ENCODE data around the gene P2RY8. TPM values are rescaled to one million over a fixed set of nuclear protein-coding genes. Genes with fewer than 3 reads are reported as not detected.
A peak's percentile ranks its signal among the peaks of the same experiment; 100 is the strongest.

Gene P2RY8
- total and polyA plus RNA-seq, 4 donors = 0.31 to 5.5 (median 3.0) TPM

DNA sequence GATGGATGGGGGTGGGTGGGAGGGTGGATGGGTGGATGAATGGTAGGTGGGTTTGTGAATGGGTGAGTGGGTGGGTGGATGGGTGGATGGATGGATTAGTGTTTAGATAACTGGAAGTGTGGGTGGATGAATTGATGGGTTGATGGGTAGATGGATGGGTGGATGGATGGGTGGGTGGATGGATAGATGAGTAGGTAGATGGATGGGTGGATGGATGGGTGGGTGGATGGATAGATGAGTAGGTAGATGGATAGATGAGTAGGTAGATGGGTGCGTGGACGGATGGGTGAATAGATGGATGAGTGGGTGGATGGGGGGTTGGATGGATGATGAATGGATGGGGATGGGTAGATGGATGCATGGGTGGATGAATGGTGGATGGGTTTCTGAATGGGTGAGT is 64.0 kb downstream of the P2RY8 start:
- no peaks in the 10 kb centered on the region for H3K36me3 ChIP-seq (ENCODE audit: control insufficient read depth in 1 of 2, insufficient read depth in 2 of 2, low read length in 1 of 2)
- intact Hi-C loops (cut with DNase I) = no loop called here
- H3K4me1 ChIP-seq (ENCODE audit: control insufficient read depth in 1 of 2, insufficient read depth in 2 of 2, low read length in 2 of 2) = no peaks in the 10 kb centered on the region
- H3K27ac ChIP-seq (ENCODE audit: low read depth in 1 of 2, low read length in 2 of 2) = no peak overlapping the region
- ATAC-seq (ENCODE audit: low FRiP score) (no peak), DNase-seq (peak in 1 of 2 donors; percentile 25)
- no peak overlapping the region for H3K4me3 ChIP-seq (ENCODE audit: low read length in 2 of 2)
- 87 to 100% methylated on average over 2 of the region's 2 CpGs for WGBS, 2 donors
- H3K9me3 ChIP-seq (ENCODE audit: control insufficient read depth, low read length) = no peaks in the 10 kb centered on the region
- no peaks in the 10 kb centered on the region for H3K27me3 ChIP-seq (ENCODE audit: control insufficient read depth in 1 of 2, insufficient read depth in 2 of 2, low read length in 1 of 2)

DNA sequence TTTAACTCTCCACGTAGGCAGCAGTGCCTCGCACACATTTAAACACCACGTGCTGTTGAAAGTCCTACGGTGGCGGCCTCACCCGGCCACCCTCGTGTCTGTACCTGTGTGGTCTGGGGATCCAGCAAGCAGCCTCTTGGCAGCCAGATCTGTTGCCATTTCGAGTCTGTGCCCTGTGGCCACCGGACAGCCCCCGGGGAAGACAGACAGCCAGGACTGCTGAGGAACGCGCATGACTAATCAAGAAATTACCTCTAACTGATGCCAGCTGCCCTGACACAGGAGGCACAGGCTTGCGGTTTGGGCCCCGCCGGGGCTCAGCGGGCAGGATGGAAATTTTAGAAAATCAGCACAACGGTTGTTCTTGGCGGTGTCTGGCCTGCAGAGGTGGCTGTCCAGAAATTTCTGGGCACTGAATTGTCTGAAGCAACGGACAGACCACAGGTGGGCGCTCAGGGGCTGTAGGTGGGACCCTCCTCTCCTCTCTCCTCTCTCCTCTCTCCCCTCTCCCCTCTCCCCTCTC is 68.7 kb downstream of the P2RY8 start:
- H3K9me3 ChIP-seq (ENCODE audit: control insufficient read depth, low read length) = no peaks in the 10 kb centered on the region
- H3K27ac ChIP-seq (ENCODE audit: low read depth in 1 of 2, low read length in 2 of 2) = no peak overlapping the region
- ATAC-seq (ENCODE audit: low FRiP score) (no peak), DNase-seq (peak in 1 of 2 donors; percentile 66)
- 49 to 54% methylated on average over 20 of the region's 20 CpGs for WGBS, 2 donors
- H3K4me3 ChIP-seq (ENCODE audit: low read length in 2 of 2) = no peak overlapping the region
- H3K4me1 ChIP-seq (ENCODE audit: control insufficient read depth in 1 of 2, insufficient read depth in 2 of 2, low read length in 2 of 2) = no peaks in the 10 kb centered on the region
- no peaks in the 10 kb centered on the region for H3K27me3 ChIP-seq (ENCODE audit: control insufficient read depth in 1 of 2, insufficient read depth in 2 of 2, low read length in 1 of 2)
- H3K36me3 ChIP-seq (ENCODE audit: control insufficient read depth in 1 of 2, insufficient read depth in 2 of 2, low read length in 1 of 2) = no peaks in the 10 kb centered on the region
- intact Hi-C loops (cut with DNase I) = no loop called here

DNA sequence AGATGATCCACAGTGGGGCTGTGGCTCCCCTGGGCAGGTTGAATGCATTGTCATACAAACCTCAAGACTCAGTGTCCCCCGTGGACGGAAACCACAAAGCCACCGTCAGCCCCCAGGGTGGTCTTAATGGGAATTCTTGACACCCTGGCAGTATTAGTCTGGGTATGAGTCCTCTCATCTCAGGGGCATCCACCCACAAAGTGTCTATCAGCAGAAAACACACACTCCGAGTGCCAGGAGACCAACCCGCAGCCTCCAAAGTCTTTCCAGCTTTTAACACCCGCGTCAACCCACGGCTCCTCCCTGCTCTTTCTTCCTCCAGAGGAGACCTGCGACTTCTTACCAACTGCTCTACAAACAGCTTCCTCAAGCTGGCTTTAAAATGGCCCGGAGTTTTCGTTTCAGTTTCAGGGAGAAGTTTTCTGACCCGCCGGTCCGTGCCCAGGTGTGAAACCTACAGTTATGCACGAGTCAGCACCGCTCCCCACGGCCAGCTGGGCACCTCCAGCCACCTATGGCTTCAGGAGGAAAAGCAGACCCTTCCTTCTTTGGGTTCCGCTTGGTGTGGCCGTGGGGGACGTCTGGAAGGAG is 69.9 kb downstream of the P2RY8 start:
- no peaks in the 10 kb centered on the region for H3K27me3 ChIP-seq (ENCODE audit: control insufficient read depth in 1 of 2, insufficient read depth in 2 of 2, low read length in 1 of 2)
- no peak overlapping the region for H3K4me3 ChIP-seq (ENCODE audit: low read length in 2 of 2)
- peak in 1 of 2 donors; percentile 73 for DNase-seq
- ATAC-seq (ENCODE audit: low FRiP score) = no peak
- H3K4me1 ChIP-seq (ENCODE audit: control insufficient read depth in 1 of 2, insufficient read depth in 2 of 2, low read length in 2 of 2) = no peaks in the 10 kb centered on the region
- H3K36me3 ChIP-seq (ENCODE audit: control insufficient read depth in 1 of 2, insufficient read depth in 2 of 2, low read length in 1 of 2) = no peaks in the 10 kb centered on the region
- no peak overlapping the region for H3K27ac ChIP-seq (ENCODE audit: low read depth in 1 of 2, low read length in 2 of 2)
- 49 to 52% methylated on average over 20 of the region's 20 CpGs for WGBS, 2 donors
- H3K9me3 ChIP-seq (ENCODE audit: control insufficient read depth, low read length) = no peaks in the 10 kb centered on the region
- intact Hi-C loops (cut with DNase I) = no loop called here

DNA sequence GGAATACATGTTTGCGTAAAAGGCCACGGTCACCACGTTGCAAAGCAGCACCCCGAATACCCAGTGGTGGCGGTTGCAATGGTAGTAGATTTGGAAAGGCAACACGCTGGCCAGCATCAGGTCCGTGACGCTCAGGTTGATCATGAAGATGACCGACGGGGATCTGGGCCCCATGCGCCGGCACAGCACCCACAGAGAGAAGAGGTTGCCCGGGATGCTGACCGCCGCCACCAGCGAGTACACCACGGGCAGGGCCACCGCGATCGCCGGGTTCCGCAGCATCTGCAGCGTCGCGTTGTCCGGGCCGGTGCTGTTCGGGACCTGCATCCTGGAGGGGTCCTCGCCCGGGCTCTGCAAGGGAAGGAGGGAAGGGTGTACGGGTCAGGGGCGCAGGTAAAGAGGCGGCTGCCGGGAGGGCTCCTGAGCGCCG is 70.7 kb downstream of the P2RY8 start:
- Histone ChIP-seq H3K27ac (ENCODE audit: low read depth in 1 of 2, low read length in 2 of 2) (no peak overlapping the region), H3K36me3 (ENCODE audit: control insufficient read depth in 1 of 2, insufficient read depth in 2 of 2, low read length in 1 of 2) (no peaks in the 10 kb centered on the region), H3K9me3 (ENCODE audit: control insufficient read depth, low read length) (no peaks in the 10 kb centered on the region), H3K4me3 (ENCODE audit: low read length in 2 of 2) (no peak overlapping the region), H3K4me1 (ENCODE audit: control insufficient read depth in 1 of 2, insufficient read depth in 2 of 2, low read length in 2 of 2) (no peaks in the 10 kb centered on the region), H3K27me3 (ENCODE audit: control insufficient read depth in 1 of 2, insufficient read depth in 2 of 2, low read length in 1 of 2) (no peaks in the 10 kb centered on the region)
- 33 to 37% methylated on average over 30 to 36 of the region's 36 CpGs for WGBS, 2 donors
- intact Hi-C loops (cut with DNase I) = no loop called here
- peak in 1 of 2 donors; percentile 67 for DNase-seq
- no peak for ATAC-seq (ENCODE audit: low FRiP score)

DNA sequence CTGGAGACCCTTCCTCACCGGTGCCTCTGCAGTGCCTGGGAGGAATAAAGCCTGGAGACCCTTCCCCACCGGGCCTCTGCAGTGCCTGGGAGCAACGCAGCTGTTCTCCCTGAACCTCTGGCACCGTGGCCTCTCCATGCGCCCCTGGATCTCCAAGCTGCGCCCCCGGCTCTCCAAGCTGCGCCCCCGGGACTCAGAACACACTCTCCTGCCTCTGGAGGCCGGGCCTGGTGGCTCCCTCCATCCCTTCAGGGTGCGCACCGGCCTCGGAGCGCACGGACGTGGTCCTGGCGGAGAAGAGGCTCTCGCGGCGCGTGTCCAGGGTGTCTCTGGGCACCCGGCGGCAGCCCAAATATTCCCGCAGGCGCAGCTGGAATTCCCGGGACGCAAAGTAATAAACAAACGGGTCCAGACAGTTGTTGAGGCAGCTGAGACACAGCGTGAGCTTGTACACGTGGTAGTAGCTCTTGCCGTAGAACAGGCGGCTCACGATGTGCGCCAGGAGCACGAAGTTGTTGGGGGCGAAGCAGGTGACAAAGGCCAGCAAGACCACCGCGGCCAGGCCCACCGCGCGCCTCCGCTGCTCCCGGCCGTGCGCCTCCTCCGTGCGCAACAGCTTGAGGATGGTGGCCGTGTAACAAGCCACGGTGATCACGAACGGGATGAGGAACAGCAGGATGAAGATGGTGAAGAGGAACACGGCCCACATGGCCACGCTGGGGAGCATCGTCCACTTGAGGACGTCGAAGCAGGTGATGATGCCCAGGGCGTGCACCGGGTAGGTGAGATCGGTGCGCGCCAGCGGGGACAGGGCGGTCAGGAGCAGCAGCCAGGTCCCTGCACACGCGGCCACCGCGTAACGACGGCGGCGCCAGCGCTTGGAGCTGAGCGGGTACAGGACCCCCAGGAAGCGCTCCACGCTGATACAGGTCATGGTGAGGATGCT is 71.4 kb downstream of the P2RY8 start:
- H3K9me3 ChIP-seq (ENCODE audit: control insufficient read depth, low read length) = no peaks in the 10 kb centered on the region
- H3K4me1 ChIP-seq (ENCODE audit: control insufficient read depth in 1 of 2, insufficient read depth in 2 of 2, low read length in 2 of 2) = no peaks in the 10 kb centered on the region
- H3K36me3 ChIP-seq (ENCODE audit: control insufficient read depth in 1 of 2, insufficient read depth in 2 of 2, low read length in 1 of 2) = no peaks in the 10 kb centered on the region
- H3K27ac ChIP-seq (ENCODE audit: low read depth in 1 of 2, low read length in 2 of 2) = no peak overlapping the region
- H3K27me3 ChIP-seq (ENCODE audit: control insufficient read depth in 1 of 2, insufficient read depth in 2 of 2, low read length in 1 of 2) = no peaks in the 10 kb centered on the region
- intact Hi-C loops (cut with DNase I) = no loop called here
- WGBS, 2 donors = 37 to 39% methylated on average over 70 to 75 of the region's 75 CpGs
- ATAC-seq (ENCODE audit: low FRiP score) (no peak), DNase-seq (peak in 1 of 2 donors; percentile 67)
- no peak overlapping the region for H3K4me3 ChIP-seq (ENCODE audit: low read length in 2 of 2)

DNA sequence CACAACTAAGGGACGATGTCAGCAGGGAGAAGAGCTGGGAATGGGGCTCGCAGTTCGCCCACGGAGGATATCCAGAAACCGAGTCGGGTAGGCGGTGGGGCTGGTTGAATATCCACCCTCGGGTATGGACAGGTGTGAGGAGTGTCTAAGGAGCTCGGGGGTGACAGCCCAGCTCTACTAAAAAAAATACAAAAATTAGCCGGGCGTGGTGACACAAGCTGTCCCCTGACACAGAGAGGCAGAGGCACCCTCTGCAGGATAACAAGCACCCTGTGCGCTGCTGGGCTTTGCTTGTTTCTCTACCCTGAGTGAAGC is 72.1 kb downstream of the P2RY8 start:
- no peak overlapping the region for H3K4me3 ChIP-seq (ENCODE audit: low read length in 2 of 2)
- WGBS, 2 donors = 65 to 73% methylated on average over 12 of the region's 12 CpGs
- no peaks in the 10 kb centered on the region for H3K27me3 ChIP-seq (ENCODE audit: control insufficient read depth in 1 of 2, insufficient read depth in 2 of 2, low read length in 1 of 2)
- DNase-seq (peak in 1 of 2 donors; percentile 31), ATAC-seq (ENCODE audit: low FRiP score) (no peak)
- H3K9me3 ChIP-seq (ENCODE audit: control insufficient read depth, low read length) = no peaks in the 10 kb centered on the region
- H3K36me3 ChIP-seq (ENCODE audit: control insufficient read depth in 1 of 2, insufficient read depth in 2 of 2, low read length in 1 of 2) = no peaks in the 10 kb centered on the region
- H3K27ac ChIP-seq (ENCODE audit: low read depth in 1 of 2, low read length in 2 of 2) = no peak overlapping the region
- no peaks in the 10 kb centered on the region for H3K4me1 ChIP-seq (ENCODE audit: control insufficient read depth in 1 of 2, insufficient read depth in 2 of 2, low read length in 2 of 2)
- intact Hi-C loops (cut with DNase I) = no loop called here

DNA sequence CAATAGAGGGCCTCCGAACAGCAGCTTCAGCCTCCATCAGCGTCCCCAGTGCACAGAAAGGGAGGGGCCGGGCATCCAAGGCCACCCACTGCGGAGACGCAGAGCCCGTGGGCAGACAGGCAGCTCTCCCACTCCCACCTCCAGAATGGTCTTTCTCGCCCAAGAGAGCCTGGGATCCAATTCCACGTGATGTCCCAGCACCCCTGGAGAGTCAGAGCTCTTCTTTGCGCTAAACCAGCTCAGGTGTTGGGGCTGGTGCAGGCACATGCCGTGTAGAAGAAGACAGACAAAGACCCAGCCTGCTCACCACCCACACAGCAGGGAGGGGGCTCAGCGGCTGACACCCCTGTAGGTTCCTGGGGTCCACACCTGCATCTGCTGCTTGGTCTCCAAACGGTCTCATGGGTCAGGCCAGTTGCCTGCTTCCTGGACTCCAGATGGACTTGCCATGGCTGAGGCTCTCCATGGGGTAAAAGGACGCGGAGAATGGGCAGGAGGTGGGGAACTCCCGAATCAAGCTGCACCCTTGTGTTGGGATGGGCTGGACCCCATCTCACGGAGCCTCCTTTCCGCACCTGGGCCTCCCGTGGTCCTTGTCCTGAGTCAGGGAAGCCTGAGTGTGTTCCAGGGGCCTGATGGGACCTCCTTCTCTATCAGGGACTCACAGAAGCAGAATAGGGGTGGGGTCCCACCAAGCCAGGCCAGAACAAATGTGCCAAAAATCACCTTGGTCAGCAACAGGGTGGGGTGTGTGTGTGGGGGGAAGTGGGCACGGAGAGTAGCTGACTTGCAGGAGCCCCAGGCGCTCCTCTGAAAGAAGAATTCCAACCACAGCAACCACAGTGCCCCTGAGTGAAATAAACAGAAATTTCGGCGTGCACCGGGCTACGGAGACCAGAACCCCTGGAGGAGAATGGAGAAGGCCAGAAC is 72.7 kb downstream of the P2RY8 start:
- DNase-seq (peak in 1 of 2 donors; percentile 61), ATAC-seq (ENCODE audit: low FRiP score) (no peak)
- H3K27ac ChIP-seq (ENCODE audit: low read depth in 1 of 2, low read length in 2 of 2) = no peak overlapping the region
- no peak overlapping the region for H3K4me3 ChIP-seq (ENCODE audit: low read length in 2 of 2)
- 67 to 76% methylated on average over 24 of the region's 24 CpGs for WGBS, 2 donors
- H3K4me1 ChIP-seq (ENCODE audit: control insufficient read depth in 1 of 2, insufficient read depth in 2 of 2, low read length in 2 of 2) = no peaks in the 10 kb centered on the region
- H3K36me3 ChIP-seq (ENCODE audit: control insufficient read depth in 1 of 2, insufficient read depth in 2 of 2, low read length in 1 of 2) = no peaks in the 10 kb centered on the region
- intact Hi-C loops (cut with DNase I) = no loop called here
- H3K9me3 ChIP-seq (ENCODE audit: control insufficient read depth, low read length) = no peaks in the 10 kb centered on the region
- H3K27me3 ChIP-seq (ENCODE audit: control insufficient read depth in 1 of 2, insufficient read depth in 2 of 2, low read length in 1 of 2) = no peaks in the 10 kb centered on the region

DNA sequence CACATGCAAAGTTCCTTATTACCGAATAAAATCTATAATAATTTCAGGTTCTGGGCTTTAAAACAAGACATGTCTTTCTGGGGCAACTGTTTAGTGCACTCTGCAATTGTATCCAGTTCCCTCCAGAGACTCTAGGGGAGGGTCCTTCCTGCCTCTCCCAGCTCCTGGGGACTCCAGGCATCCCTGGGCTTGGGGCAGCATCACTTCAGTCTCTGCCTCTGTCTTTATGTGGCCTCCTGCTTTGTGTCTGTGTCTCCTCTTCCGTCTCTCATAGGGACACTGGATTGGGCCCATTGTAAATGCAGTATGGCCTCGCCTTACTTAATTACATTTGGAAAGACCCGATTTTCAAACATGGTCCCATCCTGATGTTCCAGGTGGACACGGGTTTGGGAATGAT is 73.4 kb downstream of the P2RY8 start:
- DNase-seq (peak in 1 of 2 donors; percentile 23), ATAC-seq (ENCODE audit: low FRiP score) (no peak)
- no peaks in the 10 kb centered on the region for H3K27me3 ChIP-seq (ENCODE audit: control insufficient read depth in 1 of 2, insufficient read depth in 2 of 2, low read length in 1 of 2)
- H3K36me3 ChIP-seq (ENCODE audit: control insufficient read depth in 1 of 2, insufficient read depth in 2 of 2, low read length in 1 of 2) = no peaks in the 10 kb centered on the region
- no peak overlapping the region for H3K27ac ChIP-seq (ENCODE audit: low read depth in 1 of 2, low read length in 2 of 2)
- no peaks in the 10 kb centered on the region for H3K4me1 ChIP-seq (ENCODE audit: control insufficient read depth in 1 of 2, insufficient read depth in 2 of 2, low read length in 2 of 2)
- 70 to 73% methylated on average over 5 of the region's 5 CpGs for WGBS, 2 donors
- no peak overlapping the region for H3K4me3 ChIP-seq (ENCODE audit: low read length in 2 of 2)
- no peaks in the 10 kb centered on the region for H3K9me3 ChIP-seq (ENCODE audit: control insufficient read depth, low read length)
- intact Hi-C loops (cut with DNase I) = no loop called here

Data from aorta (tissue), 5 donors.